ENCODE measurements around the gene TENT5C.

TENT5C gene

GRCh38 chr1:117639741-117640140 is 33.9 kb downstream of the TENT5C start:
- no peak for TF ChIP-seq CTCF (IDR thresholded peaks at IDR 0.05; ENCODE audit: low read length, missing control alignments)
- H3K4me3 ChIP-seq (replicated peaks; ENCODE audit: low read depth, low read length): no peak overlapping the region
- no peak for DNase-seq (ENCODE audit: low read depth)

- no peak overlapping the region for H3K4me3 ChIP-seq (replicated peaks; ENCODE audit: low read depth, low read length)
- no peak for TF ChIP-seq CTCF (IDR thresholded peaks at IDR 0.05; ENCODE audit: low read length, missing control alignments)
- DNase-seq (ENCODE audit: low read depth): no peak
These were observed 35.7 kb downstream of the TENT5C start for GRCh38 chr1:117641536-117641935.

GRCh38 chr1:117642963-117643362 is 37.1 kb downstream of the TENT5C start:
- DNase-seq (ENCODE audit: low read depth): no peak
- no peak for TF ChIP-seq CTCF (IDR thresholded peaks at IDR 0.05; ENCODE audit: low read length, missing control alignments)
- H3K4me3 ChIP-seq (replicated peaks; ENCODE audit: low read depth, low read length): no peak overlapping the region

DNA sequence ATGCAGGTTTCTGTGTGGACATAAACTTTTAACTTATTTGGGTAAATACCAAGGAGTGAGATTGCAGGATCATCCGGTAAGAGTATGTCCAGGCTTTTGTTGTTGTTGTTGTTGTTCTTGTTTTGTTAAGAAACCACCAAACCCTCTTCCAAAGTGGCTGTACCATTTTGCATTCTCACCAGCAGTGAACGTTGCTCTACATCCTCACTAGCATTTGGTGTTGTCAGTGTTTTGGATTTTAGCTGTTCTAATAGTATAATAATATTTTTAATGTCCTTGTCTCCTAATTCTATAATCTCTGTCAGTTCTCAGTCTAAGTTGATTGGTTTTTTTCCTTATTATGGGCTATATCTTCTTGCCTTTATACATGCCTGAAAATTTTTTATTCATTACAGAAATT is 37.8 kb downstream of the TENT5C start:
- no peak overlapping the region for H3K4me3 ChIP-seq (replicated peaks; ENCODE audit: low read depth, low read length)
- TF ChIP-seq CTCF (IDR thresholded peaks at IDR 0.05; ENCODE audit: low read length, missing control alignments): no peak
- no peak for DNase-seq (ENCODE audit: low read depth)

DNA sequence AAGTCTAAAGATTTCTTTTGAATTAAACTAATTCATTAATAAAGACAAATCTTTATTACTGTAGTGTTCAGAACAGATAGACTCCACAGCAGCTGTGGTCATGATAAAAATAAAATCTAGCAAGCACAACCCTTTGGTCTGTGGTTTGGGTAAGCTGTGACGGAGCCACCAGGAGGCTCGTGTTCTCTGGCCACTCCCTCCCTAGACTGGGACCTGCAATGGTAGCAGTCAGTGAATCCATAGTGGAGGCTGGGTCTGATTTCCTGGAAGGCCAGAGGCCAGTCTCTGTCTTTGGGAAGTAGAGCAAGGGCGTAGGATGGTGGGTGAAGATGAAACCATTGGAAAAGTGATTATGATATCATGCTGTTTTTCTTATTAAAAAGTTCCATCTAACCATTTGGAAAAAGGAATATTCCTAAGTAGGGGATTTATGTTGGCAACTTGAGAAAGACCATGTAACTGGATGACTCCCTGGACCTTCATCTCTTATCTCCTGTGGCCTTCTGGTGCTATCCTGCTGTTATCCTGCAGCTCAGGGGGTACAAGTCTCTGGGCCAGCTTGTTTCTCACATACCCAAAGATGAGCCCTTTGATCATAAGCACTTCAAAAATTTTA is 39.0 kb downstream of the TENT5C start:
- TF ChIP-seq CTCF (IDR thresholded peaks at IDR 0.05; ENCODE audit: low read length, missing control alignments): no peak

GRCh38 chr1:117645343-117645742 is 39.5 kb downstream of the TENT5C start:
- no peak for TF ChIP-seq CTCF (IDR thresholded peaks at IDR 0.05; ENCODE audit: low read length, missing control alignments)
- no peak for DNase-seq (ENCODE audit: low read depth)
- H3K4me3 ChIP-seq (replicated peaks; ENCODE audit: low read depth, low read length): no peak overlapping the region

More for the DNA sequence above, 39.0 kb downstream of the TENT5C start:
- no peak overlapping the region for H3K4me3 ChIP-seq (replicated peaks; ENCODE audit: low read depth, low read length)
- no peak for DNase-seq (ENCODE audit: low read depth)

Data from fibroblast of pulmonary artery (primary cell).